ENCODE measurements around the gene ABI3.
"Not testable (repeated sequence)": the region's sequence is repeated elsewhere in the genome, so short reads cannot be mapped to it uniquely, and the experiment has no call there.

The ABI3 gene, protein sequence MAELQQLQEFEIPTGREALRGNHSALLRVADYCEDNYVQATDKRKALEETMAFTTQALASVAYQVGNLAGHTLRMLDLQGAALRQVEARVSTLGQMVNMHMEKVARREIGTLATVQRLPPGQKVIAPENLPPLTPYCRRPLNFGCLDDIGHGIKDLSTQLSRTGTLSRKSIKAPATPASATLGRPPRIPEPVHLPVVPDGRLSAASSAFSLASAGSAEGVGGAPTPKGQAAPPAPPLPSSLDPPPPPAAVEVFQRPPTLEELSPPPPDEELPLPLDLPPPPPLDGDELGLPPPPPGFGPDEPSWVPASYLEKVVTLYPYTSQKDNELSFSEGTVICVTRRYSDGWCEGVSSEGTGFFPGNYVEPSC

GRCh38 chr17:49210158-49211029, at the start of gene ABI3, which contains the start of gene GNGT2:
ABI3 (plus strand) TSS chr17:49210707; CDS start chr17:49210725, 18 bp downstream.
GNGT2 (minus strand) TSS chr17:49210574; CDS start chr17:49207422, 3,152 bp downstream.
- peak within 1 kb of the TSS; percentile 0 for H3K4me3 ChIP-seq (ENCODE audit: low read depth, low read length)

DNA sequence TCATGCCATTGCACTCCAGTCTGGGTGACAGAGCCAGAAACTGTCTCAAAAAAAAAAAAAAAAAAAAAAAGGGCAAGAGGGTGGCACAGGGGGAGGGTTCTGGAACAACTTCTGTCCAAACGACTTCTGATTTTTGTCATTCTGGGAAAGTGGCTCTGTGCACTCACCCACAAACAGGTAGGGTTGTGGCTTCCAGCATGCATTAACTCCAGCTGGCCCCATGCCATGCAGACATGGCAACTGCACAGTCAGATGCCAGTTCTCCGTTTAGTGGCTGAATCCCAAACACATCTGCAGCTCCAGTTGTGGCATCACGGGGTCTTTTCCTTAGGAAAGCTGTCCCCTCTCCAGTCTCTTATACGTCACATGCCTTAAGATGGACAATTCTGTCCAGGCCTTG, 47.6 kb upstream of the ABI3 start:
- H3K4me3 ChIP-seq (ENCODE audit: low read depth, low read length), result no peak overlapping the region
- no peak for DNase-seq (ENCODE audit: low read depth)

More at GRCh38 chr17:49210158-49211029, at the start of gene ABI3, which contains the start of gene GNGT2:
- no peak for DNase-seq (ENCODE audit: low read depth)

GRCh38 chr17:49165143-49165542, 45.4 kb upstream of the ABI3 start:
- DNase-seq (ENCODE audit: low read depth), result no peak
- no peak overlapping the region for H3K4me3 ChIP-seq (ENCODE audit: low read depth, low read length)

DNA sequence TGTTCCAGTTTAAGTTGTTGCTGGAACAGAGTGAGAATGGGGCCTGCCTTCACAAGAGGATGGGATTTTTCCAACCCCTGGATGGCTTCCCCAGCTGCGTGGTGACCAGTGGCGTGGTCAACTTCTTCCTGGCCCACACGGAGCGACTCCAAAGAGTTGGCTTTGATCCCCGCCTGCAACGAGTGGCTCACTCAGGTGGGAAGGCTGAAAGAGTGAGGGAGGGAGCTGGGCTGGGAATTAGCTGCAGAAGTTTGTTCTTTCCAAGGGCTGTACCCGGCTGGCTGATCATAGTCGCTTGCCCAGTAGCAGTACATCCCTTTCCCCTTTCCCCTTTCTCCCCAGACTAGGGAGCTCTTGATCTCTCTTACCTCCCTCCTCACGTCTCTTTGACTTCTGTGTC, 41.8 kb upstream of the ABI3 start:
- DNase-seq (ENCODE audit: low read depth), result no peak

GRCh38 chr17:49170216-49170615, 40.3 kb upstream of the ABI3 start:
- no peak for DNase-seq (ENCODE audit: low read depth)
- H3K4me3 ChIP-seq (ENCODE audit: low read depth, low read length), result no peak overlapping the region

More for the DNA sequence above, 41.8 kb upstream of the ABI3 start:
- no peak overlapping the region for H3K4me3 ChIP-seq (ENCODE audit: low read depth, low read length)

DNA sequence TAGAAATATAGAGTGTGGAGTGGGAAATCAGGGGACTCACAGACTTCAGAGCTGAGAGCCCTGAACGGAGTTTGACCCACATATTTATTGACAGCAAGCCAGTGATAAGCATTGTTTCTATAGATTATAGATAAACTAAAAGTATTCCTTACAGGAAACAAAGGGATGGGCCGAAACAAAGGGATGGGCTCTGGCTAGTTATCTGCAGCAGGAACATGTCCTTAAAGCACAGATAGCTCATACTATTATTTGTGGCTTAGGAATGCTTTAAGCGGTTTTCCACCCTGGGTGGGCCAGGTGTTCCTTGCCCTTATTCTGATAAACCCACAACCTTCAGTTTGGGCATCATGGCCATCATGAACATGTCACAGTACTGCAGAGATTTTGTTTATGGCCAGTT, 39.8 kb upstream of the ABI3 start:
- not testable (repeated sequence) for H3K4me3 ChIP-seq (ENCODE audit: low read depth, low read length)

DNA sequence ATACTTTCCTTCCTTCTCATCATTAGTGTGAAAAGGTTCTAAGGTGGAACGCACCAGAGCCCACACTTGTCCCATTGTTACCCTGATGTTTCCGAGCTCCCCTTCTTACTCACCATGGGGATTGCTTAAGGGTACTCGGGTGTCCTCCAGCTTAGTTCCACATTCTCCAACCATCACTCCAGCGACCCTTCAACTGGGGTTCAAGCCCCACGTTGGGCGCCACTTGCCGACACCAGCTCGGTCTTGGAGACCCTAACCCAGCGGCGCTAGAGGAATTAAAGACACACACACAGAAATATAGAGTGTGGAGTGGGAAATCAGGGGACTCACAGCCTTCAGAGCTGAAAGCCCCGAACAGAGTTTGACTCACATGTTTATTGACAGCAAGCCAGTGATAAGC, 34.5 kb upstream of the ABI3 start:
- not testable (repeated sequence) for H3K4me3 ChIP-seq (ENCODE audit: low read depth, low read length); DNase-seq (ENCODE audit: low read depth)

More for the DNA sequence above, 39.8 kb upstream of the ABI3 start:
- not testable (repeated sequence) for DNase-seq (ENCODE audit: low read depth)

DNA sequence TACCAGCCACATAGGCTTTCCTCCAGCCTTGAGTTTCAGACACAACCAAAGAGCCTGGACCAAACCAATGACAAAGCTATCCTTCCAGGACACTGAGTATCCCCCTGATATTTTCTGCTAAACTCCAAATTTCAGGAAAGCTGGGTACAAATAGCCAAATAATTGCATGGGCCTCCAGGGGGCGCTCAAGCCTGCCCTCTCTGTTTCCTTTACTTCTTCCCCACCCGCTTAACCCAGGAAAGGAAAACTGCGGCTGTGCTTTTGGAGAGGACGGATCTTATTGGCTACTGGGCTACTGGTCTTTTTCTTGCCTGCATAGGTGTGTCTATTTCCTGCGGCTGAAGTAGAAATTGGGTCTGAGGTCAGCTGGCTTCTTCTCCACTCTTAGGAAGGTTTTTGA, 30.2 kb upstream of the ABI3 start:
- DNase-seq (ENCODE audit: low read depth), result no peak
- H3K4me3 ChIP-seq (ENCODE audit: low read depth, low read length), result no peak overlapping the region

GRCh38 chr17:49180998-49181635, 29.4 kb upstream of the ABI3 start:
- H3K4me3 ChIP-seq (ENCODE audit: low read depth, low read length), result no peak overlapping the region
- no peak for DNase-seq (ENCODE audit: low read depth)

DNA sequence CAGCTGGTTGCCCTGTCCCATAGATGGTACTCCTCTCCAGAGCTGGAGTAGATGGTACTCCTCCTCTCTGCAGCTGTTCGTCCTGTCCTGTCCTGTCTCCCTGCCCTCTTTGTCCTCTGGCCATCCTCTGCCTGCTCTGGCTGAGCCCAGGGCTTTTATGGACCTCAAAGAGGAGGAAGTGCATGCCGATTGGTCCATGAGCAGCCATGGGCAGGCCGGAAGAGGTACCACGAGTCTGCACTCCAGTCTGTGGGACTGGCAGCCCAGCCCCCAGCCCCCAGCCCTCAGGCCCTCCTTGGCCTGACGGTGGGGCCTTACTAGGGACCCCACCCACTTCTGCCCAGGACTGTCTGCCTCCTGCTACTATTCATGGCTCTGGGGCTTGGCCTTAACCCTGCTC, 27.2 kb upstream of the ABI3 start:
- H3K4me3 ChIP-seq (ENCODE audit: low read depth, low read length), result no peak overlapping the region
- DNase-seq (ENCODE audit: low read depth), result no peak

GRCh38 chr17:49183801-49184200, 26.7 kb upstream of the ABI3 start:
- no peak overlapping the region for H3K4me3 ChIP-seq (ENCODE audit: low read depth, low read length)
- no peak for DNase-seq (ENCODE audit: low read depth)

DNA sequence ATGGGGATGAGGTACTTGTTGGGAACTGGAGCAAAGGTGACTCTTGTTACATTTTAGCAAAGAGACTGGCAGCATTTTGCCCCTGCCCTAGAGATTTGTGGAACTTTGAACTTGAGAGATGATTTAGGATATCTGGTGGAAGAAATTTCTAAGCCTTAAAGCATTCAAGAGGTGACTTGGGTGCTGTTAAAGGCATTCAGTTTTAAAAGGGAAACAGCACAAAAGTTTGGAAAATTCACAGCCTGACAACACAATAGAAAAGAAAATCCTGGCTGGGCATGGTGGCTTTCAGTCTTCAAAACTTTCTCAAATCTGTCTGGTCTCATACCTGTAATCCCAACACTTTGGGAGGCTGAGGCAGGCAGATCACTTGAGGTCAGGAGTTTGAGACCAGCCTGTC, 26.0 kb upstream of the ABI3 start:
- not testable (repeated sequence) for H3K4me3 ChIP-seq (ENCODE audit: low read depth, low read length); DNase-seq (ENCODE audit: low read depth)

DNA sequence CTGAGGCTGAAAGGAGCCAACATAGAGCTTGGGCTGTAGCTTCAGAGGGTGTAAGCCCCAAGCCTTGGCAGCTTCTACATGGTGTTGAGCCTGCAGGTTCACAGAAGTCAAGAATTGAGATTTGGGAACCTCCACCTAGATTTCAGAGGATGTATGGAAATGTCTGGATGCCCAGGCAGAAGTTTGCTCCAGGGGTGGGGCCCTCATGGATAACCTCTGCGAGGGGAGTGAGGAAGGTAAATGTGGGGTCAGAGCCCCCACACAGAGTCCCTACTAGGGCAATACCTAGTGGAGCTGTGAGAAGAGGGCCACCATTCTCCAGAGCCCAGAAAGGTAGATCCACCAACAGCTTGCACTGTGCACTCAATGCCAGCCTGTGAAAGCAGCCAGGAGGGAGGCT, 25.1 kb upstream of the ABI3 start:
- not testable (repeated sequence) for DNase-seq (ENCODE audit: low read depth); H3K4me3 ChIP-seq (ENCODE audit: low read depth, low read length)

DNA sequence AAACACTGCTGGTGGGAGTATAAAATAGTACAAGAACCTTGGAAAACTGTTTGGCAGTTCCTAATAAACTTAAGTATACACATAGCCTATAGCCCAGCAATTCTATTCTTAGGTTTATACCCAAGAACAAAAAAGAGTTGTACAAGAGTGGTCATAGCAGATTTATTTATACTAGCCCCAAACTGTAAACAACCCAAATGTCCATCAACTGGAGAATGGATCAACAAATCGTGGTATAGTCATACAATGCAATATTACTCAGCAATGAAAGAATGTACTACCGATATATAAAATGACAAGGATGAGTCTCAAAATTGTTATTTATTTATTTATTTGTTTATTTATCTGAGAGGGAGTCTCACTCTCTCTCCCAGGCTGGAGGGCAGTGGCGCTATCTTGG, 23.2 kb upstream of the ABI3 start:
- no peak overlapping the region for H3K4me3 ChIP-seq (ENCODE audit: low read depth, low read length)
- DNase-seq (ENCODE audit: low read depth), result no peak

GRCh38 chr17:49190932-49191331, 19.6 kb upstream of the ABI3 start:
- DNase-seq (ENCODE audit: low read depth), result no peak
- H3K4me3 ChIP-seq (ENCODE audit: low read depth, low read length), result no peak overlapping the region

DNA sequence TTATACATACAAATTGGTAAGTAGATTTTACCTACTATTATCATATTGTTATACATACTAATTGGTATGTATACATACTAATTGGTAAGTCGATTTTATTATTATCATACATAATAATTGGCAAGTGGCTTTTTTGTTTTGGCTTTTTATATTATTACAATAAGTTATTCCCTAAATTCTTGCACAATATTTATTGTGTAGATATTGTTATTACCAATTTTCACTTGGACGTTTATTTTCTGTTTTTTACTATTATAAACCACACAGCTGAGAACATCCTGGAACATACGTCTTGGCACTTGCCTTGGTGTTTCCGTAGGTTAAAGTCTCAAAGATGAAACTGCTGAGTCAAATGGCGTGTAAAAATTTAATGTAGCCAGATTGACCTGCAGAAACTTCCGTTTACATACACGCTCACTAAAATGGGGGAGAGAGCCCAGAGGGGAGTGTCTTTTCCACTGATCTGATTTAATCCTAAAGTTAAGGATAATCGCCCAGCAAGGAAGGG, 19.0 kb upstream of the ABI3 start:
- no peak for DNase-seq (ENCODE audit: low read depth)
- peak overlapping the region; percentile 85 for H3K4me3 ChIP-seq (ENCODE audit: low read depth, low read length)

GRCh38 chr17:49191917-49192741, 18.4 kb upstream of the ABI3 start:
- peak overlapping the region; percentile 85 for H3K4me3 ChIP-seq (ENCODE audit: low read depth, low read length)
- peak; percentile 42 for DNase-seq (ENCODE audit: low read depth)

GRCh38 chr17:49193513-49194296, 16.8 kb upstream of the ABI3 start:
- peak; percentile 36 for DNase-seq (ENCODE audit: low read depth)

More at GRCh38 chr17:49193513-49194296, 16.8 kb upstream of the ABI3 start:
- peak overlapping the region; percentile 85 for H3K4me3 ChIP-seq (ENCODE audit: low read depth, low read length)
